Measurements from ENCODE around the gene VAV2.

VAV2 gene

GRCh38 chr9:133851693-133852092, 140.4 kb downstream of the VAV2 start:
- no peak for DNase-seq (ENCODE audit: low read depth)

- no peak for DNase-seq (ENCODE audit: low read depth)
Observed at GRCh38 chr9:133850937-133851336, 141.2 kb downstream of the VAV2 start.

GRCh38 chr9:133850161-133850560, 142.0 kb downstream of the VAV2 start:
- no peak for DNase-seq (ENCODE audit: low read depth)

GRCh38 chr9:133849110-133849670, 142.9 kb downstream of the VAV2 start:
- no peak for DNase-seq (ENCODE audit: low read depth)

GRCh38 chr9:133848471-133849109, 143.5 kb downstream of the VAV2 start:
- DNase-seq (ENCODE audit: low read depth) = no peak

- no peak for DNase-seq (ENCODE audit: low read depth)
Observed at GRCh38 chr9:133846483-133847090, 145.5 kb downstream of the VAV2 start.

GRCh38 chr9:133845440-133845839, 146.7 kb downstream of the VAV2 start:
- peak; percentile 35 for DNase-seq (ENCODE audit: low read depth)

GRCh38 chr9:133844881-133845410, 147.2 kb downstream of the VAV2 start:
- no peak for DNase-seq (ENCODE audit: low read depth)

GRCh38 chr9:133844398-133844784, 147.7 kb downstream of the VAV2 start:
- DNase-seq (ENCODE audit: low read depth) = no peak

- DNase-seq (ENCODE audit: low read depth) = no peak
Observed at GRCh38 chr9:133843751-133844397, 148.2 kb downstream of the VAV2 start.

- DNase-seq (ENCODE audit: low read depth) = no peak
Observed at GRCh38 chr9:133843250-133843649, 148.9 kb downstream of the VAV2 start.

GRCh38 chr9:133842721-133843227, 149.3 kb downstream of the VAV2 start:
- DNase-seq (ENCODE audit: low read depth) = no peak

- DNase-seq (ENCODE audit: low read depth) = no peak
Observed at GRCh38 chr9:133842174-133842573, 149.9 kb downstream of the VAV2 start.

- no peak for DNase-seq (ENCODE audit: low read depth)
Observed at GRCh38 chr9:133841167-133841812, 150.8 kb downstream of the VAV2 start.

GRCh38 chr9:133839822-133840329, 152.2 kb downstream of the VAV2 start:
- peak; percentile 63 for DNase-seq (ENCODE audit: low read depth)

- no peak for DNase-seq (ENCODE audit: low read depth)
Observed at GRCh38 chr9:133838859-133839507, 153.1 kb downstream of the VAV2 start.

GRCh38 chr9:133837627-133838597, 154.2 kb downstream of the VAV2 start:
- no peak for DNase-seq (ENCODE audit: low read depth)

- no peak for DNase-seq (ENCODE audit: low read depth)
Observed at GRCh38 chr9:133836818-133837217, 155.3 kb downstream of the VAV2 start.

GRCh38 chr9:133836001-133836758, 155.9 kb downstream of the VAV2 start:
- no peak for DNase-seq (ENCODE audit: low read depth)

Data from fibroblast of gingiva (primary cell).